Stomach smooth muscle (tissue), 2 donors: ENCODE data around the gene PMEPA1.

Experiments
- H3K27ac ChIP-seq: one replicate; pipeline ENCODE4 v1.7.0; 2013; ENCODE audit warnings: mild to moderate bottlenecking, low read length, inconsistent platforms
- H3K27me3 ChIP-seq, 2 donors: one replicate each; pipeline ENCODE4 v1.7.0; 2013; ENCODE audit warnings: low read length in 2 of 2; ENCODE audit not compliant: insufficient read depth in 2 of 2, control insufficient read depth in 1 of 2
- H3K36me3 ChIP-seq, 2 donors: one replicate each; pipeline ENCODE4 v1.7.0; 2013; ENCODE audit warnings: low read length in 2 of 2; ENCODE audit not compliant: control insufficient read depth in 2 of 2, insufficient read depth in 2 of 2
- H3K4me1 ChIP-seq: one replicate; pipeline ENCODE4 v1.7.0; 2013; ENCODE audit warnings: low read length; ENCODE audit not compliant: control insufficient read depth, insufficient read depth
- H3K4me3 ChIP-seq, 2 donors: one replicate each; pipeline ENCODE4 v1.7.0; 2013; ENCODE audit warnings: low read length in 2 of 2
- H3K9ac ChIP-seq, 2 donors: one replicate each; pipeline ENCODE4 v1.7.0; 2013; ENCODE audit warnings: low read length in 2 of 2, mild to moderate bottlenecking in 1 of 2
- H3K9me3 ChIP-seq, 2 donors: one replicate each; pipeline ENCODE4 v1.7.0; 2013; ENCODE audit warnings: low read length in 2 of 2; ENCODE audit not compliant: control insufficient read depth in 2 of 2
- donor health status: healthy.
- donor health status: Pancreatic carcinoma.

Gene PMEPA1

DNA sequence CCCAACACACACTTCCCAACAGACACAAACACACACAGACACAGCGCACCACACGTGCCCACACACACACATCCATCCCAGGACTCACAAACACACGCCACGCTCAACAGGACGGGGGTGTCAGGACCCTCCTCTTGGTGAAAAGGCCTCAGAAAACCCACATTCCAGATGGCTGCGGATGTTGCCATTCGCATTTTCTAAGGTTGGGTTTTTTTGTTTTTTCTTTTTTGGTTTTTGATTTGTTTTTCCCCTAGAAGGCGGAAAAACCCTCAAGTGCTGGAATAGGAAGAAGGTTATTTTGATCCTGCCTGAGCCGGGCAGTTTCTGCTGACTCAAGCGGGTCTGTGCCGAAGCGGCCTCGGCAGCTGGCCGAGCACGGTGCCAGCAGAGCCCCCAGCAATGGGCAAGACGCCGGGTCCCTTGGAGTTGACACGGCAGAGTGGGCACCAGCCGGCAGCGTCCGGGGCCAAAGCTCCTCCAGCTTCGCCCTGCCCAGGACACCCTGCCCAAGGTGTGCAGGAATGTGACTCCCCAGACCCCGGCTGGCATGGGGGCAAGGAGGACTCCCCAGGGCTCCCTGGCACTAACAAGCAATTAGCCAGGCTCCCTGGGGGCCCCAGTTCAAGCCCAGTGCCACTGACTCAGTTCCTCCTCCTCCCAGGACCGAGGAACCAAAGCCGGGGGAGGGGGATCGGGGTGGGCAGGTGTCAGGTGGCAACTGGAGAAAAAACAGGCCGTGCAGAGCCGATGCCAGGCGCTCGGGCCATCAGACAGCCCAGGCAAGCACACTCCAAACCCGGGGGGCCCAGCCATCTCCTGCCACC is 48.7 kb downstream of the PMEPA1 start:
- Histone ChIP-seq H3K27me3 (no peaks in the 10 kb centered on the region), H3K4me1 (peaks cover 14% of the 10 kb centered on the region), H3K4me3 (no peak overlapping the region), H3K36me3 (peaks cover 6 to 12% of the 10 kb centered on the region in 2 donors), H3K9me3 (no peaks in the 10 kb centered on the region), H3K27ac (no peak overlapping the region), H3K9ac (no peak overlapping the region)

GRCh38 chr20:57660181-57660921 is 49.5 kb downstream of the PMEPA1 start:
- Histone ChIP-seq H3K9ac (no peak overlapping the region), H3K4me3 (no peak overlapping the region), H3K4me1 (peaks cover 14% of the 10 kb centered on the region), H3K27me3 (no peaks in the 10 kb centered on the region), H3K36me3 (peaks cover 6 to 12% of the 10 kb centered on the region in 2 donors), H3K9me3 (no peaks in the 10 kb centered on the region), H3K27ac (no peak overlapping the region)

GRCh38 chr20:57659517-57660180 is 50.2 kb downstream of the PMEPA1 start:
- Histone ChIP-seq H3K27ac (no peak overlapping the region), H3K27me3 (no peaks in the 10 kb centered on the region), H3K9me3 (no peaks in the 10 kb centered on the region), H3K4me1 (peaks cover 11% of the 10 kb centered on the region), H3K9ac (no peak overlapping the region), H3K36me3 (peaks cover 6 to 12% of the 10 kb centered on the region in 2 donors), H3K4me3 (no peak overlapping the region)

GRCh38 chr20:57658833-57659516 is 50.8 kb downstream of the PMEPA1 start:
- Histone ChIP-seq H3K9me3 (no peaks in the 10 kb centered on the region), H3K4me3 (no peak overlapping the region), H3K9ac (no peak overlapping the region), H3K27me3 (no peaks in the 10 kb centered on the region), H3K27ac (no peak overlapping the region), H3K36me3 (peaks cover 6 to 12% of the 10 kb centered on the region in 2 donors), H3K4me1 (peaks cover 14% of the 10 kb centered on the region)

GRCh38 chr20:57658447-57658832 is 51.4 kb downstream of the PMEPA1 start:
- Histone ChIP-seq H3K27me3 (no peaks in the 10 kb centered on the region), H3K4me1 (peaks cover 14% of the 10 kb centered on the region), H3K36me3 (peaks cover 6 to 12% of the 10 kb centered on the region in 2 donors), H3K4me3 (no peak overlapping the region), H3K9ac (no peak overlapping the region), H3K27ac (no peak overlapping the region), H3K9me3 (no peaks in the 10 kb centered on the region)

- no peak overlapping the region for H3K27ac ChIP-seq
- H3K9ac ChIP-seq = no peak overlapping the region
- H3K27me3 ChIP-seq = no peaks in the 10 kb centered on the region
- no peaks in the 10 kb centered on the region for H3K9me3 ChIP-seq
- H3K4me1 ChIP-seq = peaks cover 14% of the 10 kb centered on the region
- H3K4me3 ChIP-seq = no peak overlapping the region
- peaks cover 6 to 12% of the 10 kb centered on the region in 2 donors for H3K36me3 ChIP-seq
Measured at GRCh38 chr20:57657535-57658446, 52.0 kb downstream of the PMEPA1 start.

GRCh38 chr20:57656821-57657534 is 52.8 kb downstream of the PMEPA1 start:
- Histone ChIP-seq H3K4me1 (peaks cover 14% of the 10 kb centered on the region), H3K9me3 (no peaks in the 10 kb centered on the region), H3K36me3 (peaks cover 6 to 15% of the 10 kb centered on the region in 2 donors), H3K27ac (no peak overlapping the region), H3K4me3 (no peak overlapping the region), H3K9ac (no peak overlapping the region), H3K27me3 (no peaks in the 10 kb centered on the region)

- no peak overlapping the region for H3K9ac ChIP-seq
- H3K27me3 ChIP-seq = no peaks in the 10 kb centered on the region
- no peak overlapping the region for H3K27ac ChIP-seq
- no peaks in the 10 kb centered on the region for H3K9me3 ChIP-seq
- H3K36me3 ChIP-seq = peaks cover 6 to 17% of the 10 kb centered on the region in 2 donors
- H3K4me1 ChIP-seq = peaks cover 14% of the 10 kb centered on the region
- H3K4me3 ChIP-seq = no peak overlapping the region
Measured at GRCh38 chr20:57656252-57656820, 53.5 kb downstream of the PMEPA1 start.

DNA sequence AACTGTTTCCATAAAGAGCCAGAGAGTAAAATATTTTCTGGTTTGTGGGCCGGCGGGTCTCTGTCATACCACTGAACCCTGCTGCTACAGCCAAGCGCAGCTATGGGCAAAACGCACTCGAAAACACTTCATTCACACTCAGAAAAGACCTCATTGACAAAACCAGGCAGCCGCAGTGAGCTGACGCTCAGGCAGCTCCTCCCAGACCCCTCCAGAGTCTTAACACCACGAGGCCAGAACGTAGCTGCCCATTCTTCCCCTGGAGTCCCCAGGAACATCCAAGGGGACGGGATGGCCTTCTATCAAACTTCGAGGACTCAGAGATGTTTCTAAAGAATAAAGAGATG is 54.0 kb downstream of the PMEPA1 start:
- no peaks in the 10 kb centered on the region for H3K27me3 ChIP-seq
- no peaks in the 10 kb centered on the region for H3K9me3 ChIP-seq
- peaks cover 11% of the 10 kb centered on the region for H3K4me1 ChIP-seq
- H3K4me3 ChIP-seq = no peak overlapping the region
- no peak overlapping the region for H3K9ac ChIP-seq
- H3K27ac ChIP-seq = no peak overlapping the region
- H3K36me3 ChIP-seq = peaks cover 6 to 21% of the 10 kb centered on the region in 2 donors
